ENCODE results near the gene RPTOR. TPM values are rescaled to one million over a fixed set of nuclear protein-coding genes. Genes with fewer than 3 reads are reported as not detected.

The RPTOR gene
- total RNA-seq, 1 donor from 2014 or later, result 32.0 TPM

- Mint-ChIP-seq H3K4me1 (ENCODE audit: low read depth, unreplicated experiment) (peaks cover 15% of the 10 kb centered on the region), H3K27ac (ENCODE audit: unreplicated experiment) (no peak overlapping the region), H3K4me3 (ENCODE audit: unreplicated experiment) (no peak overlapping the region), H3K36me3 (ENCODE audit: low read depth, unreplicated experiment) (peaks cover 6% of the 10 kb centered on the region), H3K27me3 (ENCODE audit: low read depth, unreplicated experiment) (no peaks in the 10 kb centered on the region), H3K9me3 (ENCODE audit: unreplicated experiment) (no peaks in the 10 kb centered on the region)
- Histone ChIP-seq H3K36me3 (ENCODE audit: insufficient read depth, low read length) (no peaks in the 10 kb centered on the region), H3K4me1 (ENCODE audit: insufficient read depth, low read length) (peaks cover 21% of the 10 kb centered on the region), H3K9me3 (ENCODE audit: insufficient read depth, low read depth, low read length) (no peaks in the 10 kb centered on the region), H3K79me2 (ENCODE audit: insufficient read depth, low read length) (peaks cover 26% of the 10 kb centered on the region), H3K9ac (ENCODE audit: low read length) (no peak overlapping the region), H2AFZ (ENCODE audit: low read depth, low read length) (no peak overlapping the region), H3K4me2 (ENCODE audit: low read length) (no peak overlapping the region), H4K20me1 (ENCODE audit: insufficient read depth, low read length) (no peaks in the 10 kb centered on the region), H3K4me3 (ENCODE audit: insufficient read depth, low read depth, low read length) (no peak overlapping the region), H3K27ac (ENCODE audit: low read depth, low read length) (no peak overlapping the region), H3K27me3 (ENCODE audit: insufficient read depth, low read length) (no peaks in the 10 kb centered on the region)
- TF ChIP-seq EZH2 (IDR thresholded peaks at IDR 0.05; ENCODE audit: insufficient read depth, low read length) (no peak), CTCF (IDR thresholded peaks at IDR 0.05; ENCODE audit: insufficient read depth, low read depth, low read length) (no peak)
- no peak for DNase-seq (ENCODE audit: low read depth)
- no peak for FAIRE-seq
Observed at GRCh38 chr17:80726558-80727408, 182.1 kb downstream of the RPTOR start.

- H2AFZ ChIP-seq (ENCODE audit: low read depth, low read length), result no peak overlapping the region
- H3K79me2 ChIP-seq (ENCODE audit: insufficient read depth, low read length), result peaks cover 26% of the 10 kb centered on the region
- peaks cover 6% of the 10 kb centered on the region for H3K36me3 Mint-ChIP-seq (ENCODE audit: low read depth, unreplicated experiment)
- H3K27me3 Mint-ChIP-seq (ENCODE audit: low read depth, unreplicated experiment), result no peaks in the 10 kb centered on the region
- DNase-seq (ENCODE audit: low read depth) (no peak), FAIRE-seq (no peak)
- H3K27me3 ChIP-seq (ENCODE audit: insufficient read depth, low read length), result no peaks in the 10 kb centered on the region
- H4K20me1 ChIP-seq (ENCODE audit: insufficient read depth, low read length), result no peaks in the 10 kb centered on the region
- H3K27ac Mint-ChIP-seq (ENCODE audit: unreplicated experiment), result no peak overlapping the region
- TF ChIP-seq CTCF (IDR thresholded peaks at IDR 0.05; ENCODE audit: insufficient read depth, low read depth, low read length) (no peak), EZH2 (IDR thresholded peaks at IDR 0.05; ENCODE audit: insufficient read depth, low read length) (no peak)
- no peaks in the 10 kb centered on the region for H3K36me3 ChIP-seq (ENCODE audit: insufficient read depth, low read length)
- no peak overlapping the region for H3K4me3 ChIP-seq (ENCODE audit: insufficient read depth, low read depth, low read length)
- H3K4me1 ChIP-seq (ENCODE audit: insufficient read depth, low read length), result peaks cover 21% of the 10 kb centered on the region
- H3K9ac ChIP-seq (ENCODE audit: low read length), result no peak overlapping the region
- H3K4me1 Mint-ChIP-seq (ENCODE audit: low read depth, unreplicated experiment), result peaks cover 18% of the 10 kb centered on the region
- no peaks in the 10 kb centered on the region for H3K9me3 Mint-ChIP-seq (ENCODE audit: unreplicated experiment)
- no peak overlapping the region for H3K27ac ChIP-seq (ENCODE audit: low read depth, low read length)
- H3K4me3 Mint-ChIP-seq (ENCODE audit: unreplicated experiment), result no peak overlapping the region
- no peak overlapping the region for H3K4me2 ChIP-seq (ENCODE audit: low read length)
- H3K9me3 ChIP-seq (ENCODE audit: insufficient read depth, low read depth, low read length), result no peaks in the 10 kb centered on the region
Observed at GRCh38 chr17:80727409-80727755, 182.7 kb downstream of the RPTOR start.

- no peak for TF ChIP-seq EZH2 (IDR thresholded peaks at IDR 0.05; ENCODE audit: insufficient read depth, low read length)
- TF ChIP-seq CTCF (IDR thresholded peaks at IDR 0.05; ENCODE audit: insufficient read depth, low read depth, low read length), result no peak
- Histone ChIP-seq H3K9me3 (ENCODE audit: insufficient read depth, low read depth, low read length) (no peaks in the 10 kb centered on the region), H3K4me1 (ENCODE audit: insufficient read depth, low read length) (peaks cover 21% of the 10 kb centered on the region), H3K36me3 (ENCODE audit: insufficient read depth, low read length) (no peaks in the 10 kb centered on the region), H3K27me3 (ENCODE audit: insufficient read depth, low read length) (no peaks in the 10 kb centered on the region), H3K79me2 (ENCODE audit: insufficient read depth, low read length) (peaks cover 21% of the 10 kb centered on the region), H3K27ac (ENCODE audit: low read depth, low read length) (no peak overlapping the region), H2AFZ (ENCODE audit: low read depth, low read length) (no peak overlapping the region), H3K9ac (ENCODE audit: low read length) (no peak overlapping the region), H3K4me3 (ENCODE audit: insufficient read depth, low read depth, low read length) (no peak overlapping the region), H3K4me2 (ENCODE audit: low read length) (no peak overlapping the region), H4K20me1 (ENCODE audit: insufficient read depth, low read length) (no peaks in the 10 kb centered on the region)
- H3K4me1 Mint-ChIP-seq (ENCODE audit: low read depth, unreplicated experiment), result peaks cover 23% of the 10 kb centered on the region
- H3K9me3 Mint-ChIP-seq (ENCODE audit: unreplicated experiment), result no peaks in the 10 kb centered on the region
- H3K4me3 Mint-ChIP-seq (ENCODE audit: unreplicated experiment), result peak overlapping the region; percentile 11
- FAIRE-seq (no peak), DNase-seq (ENCODE audit: low read depth) (no peak)
- peaks cover 6% of the 10 kb centered on the region for H3K36me3 Mint-ChIP-seq (ENCODE audit: low read depth, unreplicated experiment)
- H3K27me3 Mint-ChIP-seq (ENCODE audit: low read depth, unreplicated experiment), result no peaks in the 10 kb centered on the region
- no peak overlapping the region for H3K27ac Mint-ChIP-seq (ENCODE audit: unreplicated experiment)
Observed at GRCh38 chr17:80729016-80729415, 184.4 kb downstream of the RPTOR start.
